GM12865 (cell line): Measurements from ENCODE around the gene TMA16.

Experiments used
- DNase-seq: peaks from one replicate; pipeline ENCODE4 v3.0.0; 2010; ENCODE audit warnings: low read depth
- H3K4me3 ChIP-seq: 2 replicates; pipeline ENCODE4 v1.5.1; 2011; ENCODE audit warnings: mild to moderate bottlenecking, low read depth, low read length, control low read depth
- CTCF ChIP-seq: IDR thresholded peaks from 2 replicates; pipeline ENCODE4 v1.5.1; 2011; ENCODE audit warnings: low read length, control low read depth, low read depth, inconsistent platforms; ENCODE audit not compliant: insufficient read depth; ENCODE audit errors: missing control alignments

TMA16 gene

DNA sequence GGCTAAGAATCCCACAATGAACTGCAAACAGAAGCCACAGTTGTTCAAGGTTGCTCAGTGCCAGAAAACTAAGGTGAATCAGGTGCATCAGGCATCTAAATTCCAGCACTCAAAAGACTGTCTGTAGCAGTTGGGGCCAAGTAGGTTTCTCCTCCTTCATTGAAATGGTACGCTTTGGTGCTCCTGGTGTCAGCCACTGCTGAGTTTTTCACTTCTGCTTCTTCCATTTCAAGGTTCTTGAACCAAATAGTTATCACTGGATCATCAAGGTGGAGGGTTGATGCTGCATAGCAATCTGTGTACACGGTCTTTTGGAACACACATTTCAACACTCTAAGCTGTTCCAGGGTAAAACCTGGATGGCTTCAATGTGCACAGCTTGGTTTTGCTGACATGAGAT lies 74.4 kb downstream of the TMA16 start:
- no peak for TF ChIP-seq CTCF
- DNase-seq = no peak
- no peak overlapping the region for H3K4me3 ChIP-seq
